Erythroblast (primary cell): ENCODE data around the gene ATP13A2.

Experiments used
- GATA1 ChIP-seq: IDR thresholded peaks from 2 replicates; pipeline ENCODE4 v1.6.1; 2011; ENCODE audit warnings: low read depth, mild to moderate bottlenecking, control low read depth, low read length, moderate library complexity
- POLR2A ChIP-seq: IDR thresholded peaks from 2 replicates; pipeline ENCODE4 v1.6.1; 2011; ENCODE audit warnings: mild to moderate bottlenecking, low read length

- TF ChIP-seq POLR2A (no peak), GATA1 (no peak)
Measured at GRCh38 chr1:17020502-17020901, 8.8 kb upstream of the ATP13A2 start.
